PC-9 (cell line): ENCODE data around the gene CNTNAP2. TPM values are rescaled to one million over a fixed set of nuclear protein-coding genes. Genes with fewer than 3 reads are reported as not detected.

ENCODE experiments used
- BruUV-seq: library from RNA; stranded (reverse); fragments of 400-500 nt; replicated peaks from 2 replicates; lab custom pipeline; 2021; lab: Mats Ljungman, UMichigan
- CTCF ChIA-PET: fragments of 300-600 bp; sonication (Branson Sonifier 250); formaldehyde crosslinking; loops from one replicate; lab custom pipeline; 2022; ENCODE audit warnings: antibody characterized with exemption; lab: Charles Lee
- POLR2A ChIA-PET: fragments of 300-600 bp; sonication (Branson Sonifier 250); formaldehyde crosslinking; loops from one replicate; lab custom pipeline; 2022; ENCODE audit warnings: antibody characterized with exemption; ENCODE audit not compliant: unreplicated experiment; lab: Charles Lee
- DNase-seq, 2 experiments: peaks; one replicate each; pipeline versions ENCODE4 v3.0.0 to v3.0.0-alpha.2; 2015 to 2022; ENCODE audit warnings: mixed read lengths in 1 of 2
- H2AFZ ChIP-seq: fragments of 200-600 bp; sonication (generic); 2 replicates; pipeline ENCODE4 v1.8.1; 2017; ENCODE audit warnings: antibody characterized with exemption
- H3F3A ChIP-seq: fragments of 200-600 bp; sonication (generic); 2 replicates; pipeline ENCODE4 v1.8.1; 2017; ENCODE audit warnings: antibody characterized with exemption, mild to moderate bottlenecking, low read depth; ENCODE audit not compliant: insufficient read depth
- H3K27ac ChIP-seq: fragments of 200-600 bp; sonication (generic); 2 replicates; pipeline ENCODE4 v1.6.1; 2016; ENCODE audit warnings: mixed run types
- H3K27me3 ChIP-seq: fragments of 200-600 bp; sonication (generic); 2 replicates; pipeline ENCODE4 v1.6.1; 2016; ENCODE audit warnings: low read depth, mixed run types; ENCODE audit not compliant: insufficient read depth
- H3K36me3 ChIP-seq: fragments of 200-600 bp; sonication (generic); 2 replicates; pipeline ENCODE4 v1.6.1; 2016; ENCODE audit warnings: low read depth, mixed run types
- H3K4me1 ChIP-seq: fragments of 200-600 bp; sonication (generic); replicated peaks from 2 replicates; pipeline ENCODE4 v1.6.1; 2016; ENCODE audit warnings: mixed run types; ENCODE audit not compliant: insufficient read depth
- H3K4me2 ChIP-seq: fragments of 200-600 bp; sonication (generic); 2 replicates; pipeline ENCODE4 v1.6.1; 2017; ENCODE audit warnings: mixed run types
- H3K4me3 ChIP-seq: fragments of 200-600 bp; sonication (generic); 2 replicates; pipeline ENCODE4 v1.6.1; 2016; ENCODE audit warnings: mixed run types
- H3K79me2 ChIP-seq: fragments of 200-600 bp; sonication (generic); 2 replicates; pipeline ENCODE4 v1.6.1; 2017; ENCODE audit warnings: low read depth, mixed run types
- H3K9me2 ChIP-seq: fragments of 200-600 bp; sonication (generic); 2 replicates; pipeline ENCODE4 v1.8.1; 2017; ENCODE audit warnings: mild to moderate bottlenecking; ENCODE audit not compliant: insufficient read depth
- H3K9me3 ChIP-seq: fragments of 200-600 bp; sonication (generic); 2 replicates; pipeline ENCODE4 v1.8.1; 2016; ENCODE audit warnings: low read depth; ENCODE audit not compliant: insufficient read depth
- H4K20me1 ChIP-seq: fragments of 200-600 bp; sonication (generic); 2 replicates; pipeline ENCODE4 v1.8.1; 2017; ENCODE audit not compliant: insufficient read depth
- EZH2 ChIP-seq: fragments of 200-600 bp; sonication (generic); IDR thresholded peaks from 2 replicates; pipeline ENCODE4 v1.8.0; 2017; ENCODE audit warnings: antibody characterized with exemption, low read depth
- intact Hi-C: fragments of 100-400 bp; cut with micrococcal nuclease; formaldehyde crosslinking; loops from one replicate; pipeline ENCODE4 v1.10.0; 2022; ENCODE audit not compliant: unreplicated experiment
- total RNA-seq: library from RNA; stranded (reverse); gene quantifications from 2 replicates; pipeline ENCODE4 v1.2.3, GENCODE V29; 2021
- TF ChIP-seq, protein P1 (sequence below): fragments of 200-600 bp; sonication (generic); conservative IDR thresholded peaks from 2 replicates; pipeline ENCODE4 v1.6.1; 2017; ENCODE audit warnings: mixed run types, antibody characterized with exemption, mild to moderate bottlenecking, moderate library complexity

Gene CNTNAP2
- total RNA-seq, 1 experiment from 2014 or later, result not detected

GRCh38 chr7:148434181-148434757 lies 2317.7 kb downstream of the CNTNAP2 start:
- Histone ChIP-seq H3K9me3 (no peaks in the 10 kb centered on the region), H3K4me3 (no peak overlapping the region), H3K36me3 (no peaks in the 10 kb centered on the region), H3K4me2 (no peak overlapping the region), H3K4me1 (no peaks in the 10 kb centered on the region), H3K27ac (no peak overlapping the region), H3K9me2 (no peaks in the 10 kb centered on the region), H3F3A (no peaks in the 10 kb centered on the region), H3K27me3 (peaks cover 69% of the 10 kb centered on the region), H4K20me1 (no peaks in the 10 kb centered on the region), H3K79me2 (no peaks in the 10 kb centered on the region), H2AFZ (no peak overlapping the region)
- no peak for DNase-seq
- POLR2A ChIA-PET, result no interaction called here
- CTCF ChIA-PET, result no interaction called here
- TF ChIP-seq, protein P1, sequence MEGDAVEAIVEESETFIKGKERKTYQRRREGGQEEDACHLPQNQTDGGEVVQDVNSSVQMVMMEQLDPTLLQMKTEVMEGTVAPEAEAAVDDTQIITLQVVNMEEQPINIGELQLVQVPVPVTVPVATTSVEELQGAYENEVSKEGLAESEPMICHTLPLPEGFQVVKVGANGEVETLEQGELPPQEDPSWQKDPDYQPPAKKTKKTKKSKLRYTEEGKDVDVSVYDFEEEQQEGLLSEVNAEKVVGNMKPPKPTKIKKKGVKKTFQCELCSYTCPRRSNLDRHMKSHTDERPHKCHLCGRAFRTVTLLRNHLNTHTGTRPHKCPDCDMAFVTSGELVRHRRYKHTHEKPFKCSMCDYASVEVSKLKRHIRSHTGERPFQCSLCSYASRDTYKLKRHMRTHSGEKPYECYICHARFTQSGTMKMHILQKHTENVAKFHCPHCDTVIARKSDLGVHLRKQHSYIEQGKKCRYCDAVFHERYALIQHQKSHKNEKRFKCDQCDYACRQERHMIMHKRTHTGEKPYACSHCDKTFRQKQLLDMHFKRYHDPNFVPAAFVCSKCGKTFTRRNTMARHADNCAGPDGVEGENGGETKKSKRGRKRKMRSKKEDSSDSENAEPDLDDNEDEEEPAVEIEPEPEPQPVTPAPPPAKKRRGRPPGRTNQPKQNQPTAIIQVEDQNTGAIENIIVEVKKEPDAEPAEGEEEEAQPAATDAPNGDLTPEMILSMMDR, result no peak
- no peak for TF ChIP-seq EZH2
- intact Hi-C loops, result no loop called here
- no TSS peak for BruUV-seq

DNA sequence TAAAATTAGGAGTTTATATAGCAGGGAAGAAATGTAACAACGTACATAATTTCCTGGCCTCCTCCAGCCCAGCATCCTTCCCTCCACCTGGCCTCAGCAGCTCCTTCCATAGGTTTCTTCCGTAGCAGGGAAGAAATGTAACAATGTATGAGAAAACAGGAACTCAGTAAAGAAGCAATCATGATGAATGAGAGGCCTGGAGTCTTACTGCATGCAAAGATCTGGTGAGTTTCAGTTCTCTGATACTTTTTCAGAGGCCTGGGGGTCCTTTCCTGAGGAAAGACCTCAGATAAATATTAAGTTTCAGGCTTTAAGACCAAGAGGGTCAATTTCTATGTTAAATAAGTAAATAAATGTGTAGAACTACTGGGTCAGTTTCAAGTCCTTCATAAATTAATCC lies 2318.3 kb downstream of the CNTNAP2 start:
- intact Hi-C loops, result no loop called here
- no peak overlapping the region for H2AFZ ChIP-seq
- CTCF ChIA-PET, result no interaction called here
- no peak for DNase-seq
- BruUV-seq, result no TSS peak
- H3K36me3 ChIP-seq, result no peaks in the 10 kb centered on the region
- H3K27me3 ChIP-seq, result peaks cover 75% of the 10 kb centered on the region
- H3K4me2 ChIP-seq, result no peak overlapping the region
- no peaks in the 10 kb centered on the region for H3K79me2 ChIP-seq
- no peaks in the 10 kb centered on the region for H4K20me1 ChIP-seq
- H3K4me1 ChIP-seq, result no peaks in the 10 kb centered on the region
- H3F3A ChIP-seq, result no peaks in the 10 kb centered on the region
- H3K4me3 ChIP-seq, result no peak overlapping the region
- no peaks in the 10 kb centered on the region for H3K9me2 ChIP-seq
- TF ChIP-seq EZH2, result no peak
- TF ChIP-seq, protein P1, result no peak
- H3K27ac ChIP-seq, result no peak overlapping the region
- no peaks in the 10 kb centered on the region for H3K9me3 ChIP-seq
- POLR2A ChIA-PET, result no interaction called here

GRCh38 chr7:148435715-148436114 lies 2319.1 kb downstream of the CNTNAP2 start:
- no peak for DNase-seq
- Histone ChIP-seq H3K9me2 (no peaks in the 10 kb centered on the region), H3K27ac (no peak overlapping the region), H3K36me3 (no peaks in the 10 kb centered on the region), H3K9me3 (no peaks in the 10 kb centered on the region), H4K20me1 (no peaks in the 10 kb centered on the region), H2AFZ (no peak overlapping the region), H3K79me2 (no peaks in the 10 kb centered on the region), H3F3A (no peaks in the 10 kb centered on the region), H3K4me3 (no peak overlapping the region), H3K4me1 (no peaks in the 10 kb centered on the region), H3K4me2 (no peak overlapping the region), H3K27me3 (peaks cover 82% of the 10 kb centered on the region)
- CTCF ChIA-PET, result no interaction called here
- POLR2A ChIA-PET, result no interaction called here
- no TSS peak for BruUV-seq
- TF ChIP-seq, protein P1, result no peak
- no peak for TF ChIP-seq EZH2
- intact Hi-C loops, result no loop called here
